Measurements from ENCODE around the gene SLC35C1. TPM values are rescaled to one million over a fixed set of nuclear protein-coding genes. Genes with fewer than 3 reads are reported as not detected.

Gene SLC35C1
- total and polyA plus RNA-seq, 2 experiments from 2014 or later = 6.8 to 11.0 TPM

DNA sequence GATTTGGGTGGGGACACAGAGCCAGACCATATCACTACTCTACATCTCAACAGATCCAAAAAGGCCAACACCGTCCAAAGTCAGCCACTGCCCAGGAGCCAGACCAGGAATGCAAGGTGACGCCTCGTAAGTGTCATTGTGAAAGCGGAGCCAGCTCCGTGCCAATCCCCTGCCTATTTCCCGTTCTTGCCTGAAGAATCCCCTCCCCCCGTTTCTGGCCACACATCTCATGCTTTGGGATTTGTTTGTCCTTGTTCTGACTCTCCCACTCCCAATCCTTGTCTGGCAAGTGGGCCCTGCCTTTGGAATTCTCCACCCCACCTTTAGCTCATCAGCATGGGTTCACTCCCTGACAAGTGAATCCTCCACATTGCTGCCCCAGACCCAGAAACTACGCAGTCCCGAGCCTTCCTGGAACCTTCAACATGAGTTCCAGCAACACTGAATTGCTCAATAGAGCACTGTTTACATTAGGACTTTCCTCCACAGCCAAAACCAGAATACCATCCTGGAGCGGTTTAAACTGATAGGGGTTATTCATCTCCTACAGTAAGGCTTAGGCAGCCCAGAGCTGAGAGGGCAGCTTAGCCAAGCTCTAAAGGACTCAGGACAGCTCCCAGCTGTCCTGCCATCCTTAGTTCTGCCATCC, 6.0 kb upstream of the SLC35C1 start:
- H3K27ac Mint-ChIP-seq = no peak overlapping the region
- Histone ChIP-seq H3K79me2 (replicated peaks; ENCODE audit: insufficient read depth) (no peaks in the 10 kb centered on the region), H3K27ac (ENCODE audit: low read depth) (no peak overlapping the region), H3K36me3 (ENCODE audit: insufficient read depth) (no peaks in the 10 kb centered on the region), H3K4me3 (no peak overlapping the region), H3K27me3 (ENCODE audit: insufficient read depth) (peaks cover 18% of the 10 kb centered on the region), H3F3A (replicated peaks; ENCODE audit: low read depth) (no peaks in the 10 kb centered on the region), H3K9me2 (ENCODE audit: insufficient read depth) (no peaks in the 10 kb centered on the region; the same call in 1 of the 2 replicates), H4K20me1 (replicated peaks; ENCODE audit: insufficient read depth) (no peaks in the 10 kb centered on the region), H3K4me1 (ENCODE audit: insufficient read depth) (no peaks in the 10 kb centered on the region), H3K4me2 (no peak overlapping the region), H2AFZ (peak overlapping the region; percentile 93)
- DNase-seq (ENCODE audit: low spot score) (no peak), ATAC-seq (no peak)
- H3K27me3 Mint-ChIP-seq (ENCODE audit: insufficient read depth, low read depth, poor library complexity) = peaks cover 27% of the 10 kb centered on the region
- H3K36me3 Mint-ChIP-seq (ENCODE audit: low read depth) = no peaks in the 10 kb centered on the region; the same call in 2 of the 3 replicates
- peaks cover 3% of the 10 kb centered on the region; the same call in 2 of the 3 replicates for H3K4me1 Mint-ChIP-seq
- no peaks in the 10 kb centered on the region for H3K9me3 Mint-ChIP-seq
- H3K4me3 Mint-ChIP-seq = no peak overlapping the region
- TF ChIP-seq JUNB (IDR thresholded peaks at IDR 0.05; ENCODE audit: unreplicated experiment) (no peak), STAT1 (IDR thresholded peaks at IDR 0.05; ENCODE audit: unreplicated experiment) (no peak), POLR2AphosphoS5 (IDR thresholded peaks at IDR 0.05; ENCODE audit: low read depth) (no peak), ZNF331 (CRISPR knock-in tag; IDR thresholded peaks at IDR 0.05; ENCODE audit: low read depth) (no peak), ZNF462 (CRISPR knock-in tag; IDR thresholded peaks at IDR 0.05) (no peak), NANOG (IDR thresholded peaks at IDR 0.05; ENCODE audit: borderline replicate concordance) (no peak), REST (IDR thresholded peaks at IDR 0.05; ENCODE audit: unreplicated experiment) (no peak)
